GM13977 (cell line): ENCODE results near the gene MEF2D.

Experiments used
- DNase-seq: peaks from one replicate; pipeline ENCODE4 v3.0.0; 2012; ENCODE audit warnings: low spot score
- CTCF ChIP-seq: IDR thresholded peaks from 2 replicates; pipeline ENCODE4 v1.5.1; 2012; ENCODE audit warnings: mild to moderate bottlenecking, control low read depth; ENCODE audit not compliant: insufficient read depth; ENCODE audit errors: extremely low read depth, missing control alignments
- in situ Hi-C: fragments of 300-500 bp; cut with MboI; formaldehyde crosslinking; loops from one replicate; pipeline ENCODE4 v1.12.0; 2022; ENCODE audit warnings: low sequenced_read_pairs, low pct_unique_long_range_greater_than_20kb, mixed read lengths, inconsistent platforms; ENCODE audit not compliant: unreplicated experiment

The MEF2D gene

DNA sequence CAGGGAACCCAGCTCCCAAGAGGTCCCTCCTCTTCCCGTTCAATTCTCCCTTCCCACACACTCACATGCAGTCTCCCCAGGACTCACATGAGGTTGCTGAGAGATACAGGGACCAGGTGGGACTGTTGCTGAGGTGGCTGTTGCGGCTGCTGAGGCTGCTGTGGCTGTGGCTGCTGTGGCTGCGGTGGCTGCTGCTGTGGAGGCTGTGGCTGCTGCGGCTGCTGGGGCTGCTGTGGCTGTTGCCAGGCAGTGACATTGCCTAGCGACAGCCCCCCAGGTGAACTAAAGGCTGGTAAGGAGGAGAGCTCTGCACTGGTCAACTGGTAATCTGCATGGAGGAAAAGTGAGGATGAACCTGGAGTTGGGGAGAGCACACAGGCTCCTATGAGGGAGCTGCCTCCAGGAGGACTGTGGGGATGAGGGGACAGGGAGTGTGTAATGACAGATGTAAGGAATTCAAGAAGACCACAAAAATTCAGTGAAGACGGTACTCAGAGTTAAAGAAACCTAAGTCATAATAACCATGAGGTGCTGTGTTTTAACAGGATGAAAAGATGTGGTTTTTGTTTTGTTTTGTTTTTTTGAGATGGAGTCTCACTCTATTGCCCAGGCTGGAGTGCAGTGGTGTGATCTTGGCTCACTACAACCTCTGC is 31.8 kb downstream of the MEF2D start:
- DNase-seq: no peak
- in situ Hi-C loops: no loop called here
- TF ChIP-seq CTCF: no peak

DNA sequence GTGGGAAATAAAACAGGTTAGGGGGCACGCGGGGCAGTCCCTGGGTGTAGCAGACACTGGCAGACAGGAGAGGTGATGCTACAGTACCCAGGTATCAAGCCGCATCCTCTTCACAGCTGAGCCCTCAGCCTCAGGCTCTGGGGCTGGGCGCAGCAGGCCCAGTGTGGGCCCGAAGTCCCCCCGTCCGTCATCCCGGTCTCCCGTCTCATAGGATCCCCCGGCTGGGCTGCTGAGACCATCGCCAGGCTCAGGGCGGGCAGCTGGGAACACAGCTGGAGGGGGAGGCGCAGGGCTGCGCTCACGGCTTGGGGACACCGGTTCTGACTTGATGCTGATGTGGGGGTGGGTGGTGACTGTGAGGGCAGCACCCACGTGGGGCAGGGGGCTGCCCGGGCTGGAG is 32.7 kb downstream of the MEF2D start:
- in situ Hi-C loops: no loop called here
- TF ChIP-seq CTCF: no peak
- no peak for DNase-seq

GRCh38 chr1:156467385-156467784 is 33.2 kb downstream of the MEF2D start:
- no peak for TF ChIP-seq CTCF
- no peak for DNase-seq
- in situ Hi-C loops: no loop called here

GRCh38 chr1:156465747-156466365 is 34.7 kb downstream of the MEF2D start:
- peak; percentile 39 for TF ChIP-seq CTCF
- in situ Hi-C loops: no loop called here

GRCh38 chr1:156464825-156465452 is 35.6 kb downstream of the MEF2D start:
- in situ Hi-C loops: no loop called here
- TF ChIP-seq CTCF: no peak
- no peak for DNase-seq

More at GRCh38 chr1:156465747-156466365, 34.7 kb downstream of the MEF2D start:
- no peak for DNase-seq

DNA sequence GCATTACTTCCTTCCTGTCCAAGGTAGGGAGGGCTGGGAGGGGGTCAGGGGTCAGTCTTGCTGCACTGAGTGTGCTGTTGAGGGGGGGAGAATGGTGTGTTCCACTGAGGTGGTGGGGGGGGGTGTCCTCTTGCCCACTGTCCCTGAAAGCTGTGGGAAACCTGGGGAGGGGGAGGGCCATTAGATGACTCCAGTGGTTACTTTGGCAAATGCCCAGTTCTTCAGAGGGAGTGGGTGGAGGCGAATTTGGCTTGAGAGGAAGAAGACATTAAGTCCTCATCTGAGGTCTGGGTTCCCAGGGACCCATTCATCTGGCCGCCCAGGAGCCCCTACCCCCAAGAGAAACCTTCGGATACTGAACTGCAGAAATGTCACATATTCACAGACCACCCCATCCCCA is 36.2 kb downstream of the MEF2D start:
- DNase-seq: no peak
- no peak for TF ChIP-seq CTCF
- in situ Hi-C loops: no loop called here
